T-helper 2 cell (primary cell): ENCODE measurements around the gene PBLD.
"Not testable (repeated sequence)": the region's sequence is repeated elsewhere in the genome, so short reads cannot be mapped to it uniquely, and the experiment has no call there.

ENCODE experiments used
- DNase-seq, 5 experiments: peaks; one replicate each; pipeline versions ENCODE4 v3.0.0 to v3.0.0-alpha.2; 2012 to 2022

The PBLD gene

GRCh38 chr10:68277814-68278213 is 54.9 kb downstream of the PBLD start:
- not testable (repeated sequence) for DNase-seq

- DNase-seq = peak in 1 of 5 experiments; percentile 17
Observed at GRCh38 chr10:68276224-68276623, 56.5 kb downstream of the PBLD start.

- no peak for DNase-seq
Observed at GRCh38 chr10:68275600-68276126, 57.1 kb downstream of the PBLD start.

GRCh38 chr10:68272833-68273232 is 59.9 kb downstream of the PBLD start:
- no peak for DNase-seq

- DNase-seq = no peak
Observed at GRCh38 chr10:68271196-68271882, 61.4 kb downstream of the PBLD start.

- no peak for DNase-seq
Observed at GRCh38 chr10:68269562-68270290, 63.0 kb downstream of the PBLD start.

- no peak for DNase-seq
Observed at GRCh38 chr10:68261132-68261856, 71.4 kb downstream of the PBLD start.

- DNase-seq = no peak
Observed at GRCh38 chr10:68253346-68253745, 79.4 kb downstream of the PBLD start.

- DNase-seq = no peak
Observed at GRCh38 chr10:68251625-68252495, 80.9 kb downstream of the PBLD start.

- DNase-seq = no peak
Observed at GRCh38 chr10:68251151-68251550, 81.6 kb downstream of the PBLD start.

GRCh38 chr10:68249297-68249696 is 83.4 kb downstream of the PBLD start:
- DNase-seq = no peak

GRCh38 chr10:68247931-68248330 is 84.8 kb downstream of the PBLD start:
- DNase-seq = no peak

GRCh38 chr10:68246397-68246796 is 86.3 kb downstream of the PBLD start:
- DNase-seq = not testable (repeated sequence)

GRCh38 chr10:68242051-68242450 is 90.7 kb downstream of the PBLD start:
- DNase-seq = no peak

- DNase-seq = no peak
Observed at GRCh38 chr10:68239596-68240150, 93.1 kb downstream of the PBLD start.

GRCh38 chr10:68239069-68239468 is 93.7 kb downstream of the PBLD start:
- DNase-seq = no peak

GRCh38 chr10:68238371-68238770 is 94.4 kb downstream of the PBLD start:
- DNase-seq = no peak

- no peak for DNase-seq
Observed at GRCh38 chr10:68237173-68237572, 95.6 kb downstream of the PBLD start.

- no peak for DNase-seq
Observed at GRCh38 chr10:68235581-68235980, 97.1 kb downstream of the PBLD start.

GRCh38 chr10:68235111-68235510 is 97.6 kb downstream of the PBLD start:
- DNase-seq = no peak

GRCh38 chr10:68233046-68233445 is 99.7 kb downstream of the PBLD start:
- DNase-seq = no peak
